DND-41 (cell line): ENCODE measurements around the gene PHF2.

Experiments used
- ATAC-seq: fragments of 200-7000 bp; cut with Tn5 transposase; 3 replicates; pipeline ENCODE4 v1.9.1; 2021; ENCODE audit warnings: low read depth; ENCODE audit not compliant: insufficient read depth
- DNase-seq: peaks from one replicate; pipeline ENCODE4 v3.0.0-alpha.2; 2020
- H2AFZ ChIP-seq: 2 replicates; pipeline ENCODE4 v1.6.0; 2012; ENCODE audit warnings: low read depth, low read length
- H3K27ac ChIP-seq: 2 replicates; pipeline ENCODE4 v1.5.1; 2012; ENCODE audit warnings: low read length, inconsistent platforms
- H3K27me3 ChIP-seq: fragments of 200-600 bp; sonication (generic); 2 replicates; pipeline ENCODE4 v1.6.0; 2012; ENCODE audit warnings: low read length, mild to moderate bottlenecking, inconsistent platforms; ENCODE audit not compliant: insufficient read depth, poor library complexity
- H3K36me3 ChIP-seq: 2 replicates; pipeline ENCODE4 v1.5.1; 2012; ENCODE audit warnings: low read length, inconsistent platforms; ENCODE audit not compliant: insufficient read depth
- H3K4me1 ChIP-seq: 2 replicates; pipeline ENCODE4 v1.5.1; 2012; ENCODE audit warnings: mild to moderate bottlenecking, low read length; ENCODE audit not compliant: insufficient read depth
- H3K4me2 ChIP-seq: 2 replicates; pipeline ENCODE4 v1.6.0; 2012; ENCODE audit warnings: mild to moderate bottlenecking, moderate library complexity, low read length, inconsistent platforms; ENCODE audit not compliant: insufficient read depth
- H3K4me3 ChIP-seq, 2 experiments: fragments of 200-600 bp in 1 of 2; shearing (Covaris generic) in 1 of 2; 2 replicates each; pipeline ENCODE4 v1.5.1; 2012 to 2016; ENCODE audit warnings: inconsistent platforms in 2 of 2, low read length in 2 of 2, mild to moderate bottlenecking in 2 of 2, low read depth in 1 of 2, moderate library complexity in 1 of 2
- H3K79me2 ChIP-seq: 2 replicates; pipeline ENCODE4 v1.6.0; 2012; ENCODE audit warnings: low read length, inconsistent platforms; ENCODE audit not compliant: insufficient read depth
- H3K9ac ChIP-seq: 2 replicates; pipeline ENCODE4 v1.6.0; 2012; ENCODE audit warnings: low read depth, mild to moderate bottlenecking, inconsistent platforms, low read length, moderate library complexity
- H3K9me3 ChIP-seq: 2 replicates; pipeline ENCODE4 v1.5.1; 2012; ENCODE audit warnings: low read length, moderate library complexity, mild to moderate bottlenecking, inconsistent platforms; ENCODE audit not compliant: insufficient read depth, severe bottlenecking
- H4K20me1 ChIP-seq: 2 replicates; pipeline ENCODE4 v1.6.0; 2012; ENCODE audit warnings: low read length; ENCODE audit not compliant: insufficient read depth
- CTCF ChIP-seq: IDR thresholded peaks from 2 replicates; pipeline ENCODE4 v1.5.1; 2012; ENCODE audit warnings: borderline replicate concordance, low read length, moderate library complexity, mild to moderate bottlenecking; ENCODE audit not compliant: poor library complexity, severe bottlenecking; ENCODE audit errors: extremely low read depth
- EZH2 ChIP-seq: IDR thresholded peaks from 3 replicates; pipeline ENCODE4 v1.6.1; 2012; ENCODE audit warnings: borderline replicate concordance, low read depth, mild to moderate bottlenecking, moderate library complexity, low read length, inconsistent platforms; ENCODE audit not compliant: severe bottlenecking

The PHF2 gene

GRCh38 chr9:93557366-93558137 is 18.8 kb upstream of the PHF2 start:
- no peaks in the 10 kb centered on the region for H3K27me3 ChIP-seq
- H3K4me2 ChIP-seq, result no peak overlapping the region
- H3K27ac ChIP-seq, result no peak overlapping the region
- no peaks in the 10 kb centered on the region for H3K9me3 ChIP-seq
- DNase-seq (no peak), ATAC-seq (no peak)
- no peak overlapping the region for H3K4me3 ChIP-seq
- TF ChIP-seq EZH2 (no peak), CTCF (no peak)
- H3K36me3 ChIP-seq, result peaks cover 82% of the 10 kb centered on the region
- H4K20me1 ChIP-seq, result no peaks in the 10 kb centered on the region
- H3K4me1 ChIP-seq, result no peaks in the 10 kb centered on the region
- H3K79me2 ChIP-seq, result no peaks in the 10 kb centered on the region
- H2AFZ ChIP-seq, result no peak overlapping the region
- H3K9ac ChIP-seq, result no peak overlapping the region

- no peak for DNase-seq
- H3K9ac ChIP-seq, result no peak overlapping the region
- no peak overlapping the region for H3K4me2 ChIP-seq
- TF ChIP-seq EZH2, result no peak
- no peak for TF ChIP-seq CTCF
- H4K20me1 ChIP-seq, result no peaks in the 10 kb centered on the region
- no peak for ATAC-seq
- H3K27me3 ChIP-seq, result no peaks in the 10 kb centered on the region
- H3K4me1 ChIP-seq, result no peaks in the 10 kb centered on the region
- no peaks in the 10 kb centered on the region for H3K79me2 ChIP-seq
- no peak overlapping the region for H2AFZ ChIP-seq
- no peak overlapping the region for H3K4me3 ChIP-seq
- peaks cover 84% of the 10 kb centered on the region for H3K36me3 ChIP-seq
- H3K9me3 ChIP-seq, result no peaks in the 10 kb centered on the region
- H3K27ac ChIP-seq, result no peak overlapping the region
Observed at GRCh38 chr9:93558503-93558902, 17.9 kb upstream of the PHF2 start.

- Histone ChIP-seq H3K27ac (no peak overlapping the region), H3K4me1 (peaks cover 3% of the 10 kb centered on the region), H3K4me3 (no peak overlapping the region), H4K20me1 (no peaks in the 10 kb centered on the region), H3K27me3 (no peaks in the 10 kb centered on the region), H2AFZ (no peak overlapping the region), H3K9me3 (no peaks in the 10 kb centered on the region), H3K4me2 (no peak overlapping the region), H3K9ac (no peak overlapping the region), H3K36me3 (peaks cover 84% of the 10 kb centered on the region), H3K79me2 (no peaks in the 10 kb centered on the region)
- no peak for DNase-seq
- TF ChIP-seq EZH2, result no peak
- no peak for TF ChIP-seq CTCF
- no peak for ATAC-seq
Observed at GRCh38 chr9:93560991-93561390, 15.4 kb upstream of the PHF2 start.
